IMR-90 (cell line): ENCODE results near the gene MYT1. TPM values are rescaled to one million over a fixed set of nuclear protein-coding genes. Genes with fewer than 3 reads are reported as not detected.

Experiments
- ATAC-seq: fragments of 200-7000 bp; cut with Tn5 transposase; 2 replicates; pipeline ENCODE4 v1.9.1; 2020; ENCODE audit warnings: low read depth, mild to moderate bottlenecking, moderate library complexity
- BruUV-seq: library from RNA; stranded (reverse); fragments of 400-500 nt; replicated peaks from 2 replicates; lab custom pipeline; 2021; lab: Mats Ljungman, UMichigan
- CTCF ChIA-PET: fragments of 300-600 bp; formaldehyde crosslinking; extraction: SDS; loops from one replicate; lab custom pipeline; 2021; ENCODE audit warnings: antibody characterized with exemption; lab: Yijun Ruan, JAX
- POLR2A ChIA-PET: fragments of 300-600 bp; sonication (Branson Sonifier 250); formaldehyde crosslinking; loops from one replicate; lab custom pipeline; 2022; ENCODE audit warnings: antibody characterized with exemption; ENCODE audit not compliant: unreplicated experiment; lab: Charles Lee
- DNase-seq: peaks from one replicate; pipeline ENCODE4 v3.0.0; 2013
- H2AFZ ChIP-seq: replicated peaks from 2 replicates; pipeline ENCODE3; 2013; ENCODE audit warnings: low read length, mild to moderate bottlenecking; ENCODE audit not compliant: poor library complexity
- H2AK5ac ChIP-seq: 2 replicates; pipeline ENCODE4 v1.6.1; 2013; ENCODE audit warnings: low read depth, low read length, inconsistent platforms
- H2AK9ac ChIP-seq: replicated peaks from 2 replicates; pipeline ENCODE3; 2013; ENCODE audit warnings: mild to moderate bottlenecking, low read depth, low read length, moderate library complexity; ENCODE audit not compliant: poor library complexity
- H2BK120ac ChIP-seq: 2 replicates; pipeline ENCODE4 v1.6.1; 2013; ENCODE audit warnings: low read depth, low read length, inconsistent platforms
- H2BK15ac ChIP-seq: 3 replicates; pipeline ENCODE4 v1.6.1; 2013; ENCODE audit warnings: low read depth, low read length, inconsistent platforms
- H2BK20ac ChIP-seq: 2 replicates; pipeline ENCODE4 v1.6.1; 2013; ENCODE audit warnings: low read depth, mild to moderate bottlenecking, inconsistent platforms, low read length, moderate library complexity
- H2BK5ac ChIP-seq: 2 replicates; pipeline ENCODE4 v1.6.1; 2013; ENCODE audit warnings: mild to moderate bottlenecking, low read depth, low read length, inconsistent platforms; ENCODE audit not compliant: poor library complexity, severe bottlenecking
- H3K14ac ChIP-seq: replicated peaks from 2 replicates; pipeline ENCODE4 v1.6.1; 2013; ENCODE audit warnings: low read depth, low read length, inconsistent platforms
- H3K18ac ChIP-seq: 2 replicates; pipeline ENCODE4 v1.6.1; 2013; ENCODE audit warnings: low read depth, low read length, control low read depth
- H3K23ac ChIP-seq: 2 replicates; pipeline ENCODE4 v1.6.1; 2013; ENCODE audit warnings: low read depth, low read length, inconsistent platforms
- H3K27ac ChIP-seq: 2 replicates; pipeline ENCODE4 v1.5.1; 2013; ENCODE audit warnings: mild to moderate bottlenecking, control low read depth, low read length; ENCODE audit not compliant: insufficient read depth
- H3K27me3 ChIP-seq: 2 replicates; pipeline ENCODE4 v1.6.1; 2013; ENCODE audit warnings: low read length; ENCODE audit not compliant: control insufficient read depth, insufficient read depth
- H3K36me3 ChIP-seq: 2 replicates; pipeline ENCODE4 v1.6.1; 2013; ENCODE audit warnings: low read length, mixed read lengths; ENCODE audit not compliant: control insufficient read depth, insufficient read depth
- H3K4ac ChIP-seq: 2 replicates; pipeline ENCODE4 v1.6.1; 2013; ENCODE audit warnings: low read depth, low read length, inconsistent platforms
- H3K4me1 ChIP-seq: 2 replicates; pipeline ENCODE4 v1.6.1; 2013; ENCODE audit warnings: low read length, mixed read lengths; ENCODE audit not compliant: control insufficient read depth, insufficient read depth
- H3K4me2 ChIP-seq: 2 replicates; pipeline ENCODE4 v1.6.1; 2013; ENCODE audit warnings: low read depth, mild to moderate bottlenecking, control low read depth, low read length, moderate library complexity
- H3K4me3 ChIP-seq: 2 replicates; pipeline ENCODE4 v1.5.1; 2013; ENCODE audit warnings: low read depth, mild to moderate bottlenecking, control low read depth, low read length, moderate library complexity; ENCODE audit not compliant: insufficient read depth
- H3K56ac ChIP-seq: 2 replicates; pipeline ENCODE4 v1.6.1; 2013; ENCODE audit warnings: low read length, inconsistent platforms; ENCODE audit not compliant: insufficient read depth; ENCODE audit errors: extremely low read depth
- H3K79me1 ChIP-seq, 2 experiments: 2 replicates each; pipeline ENCODE4 v1.6.1; 2013; ENCODE audit warnings: low read length in 2 of 2, inconsistent platforms in 1 of 2, low read depth in 1 of 2
- H3K9ac ChIP-seq: 2 replicates; pipeline ENCODE4 v1.6.1; 2013; ENCODE audit warnings: low read depth, low read length, control low read depth
- H3K9me1 ChIP-seq: 2 replicates; pipeline ENCODE4 v1.6.1; 2013; ENCODE audit warnings: low read length, inconsistent platforms; ENCODE audit not compliant: insufficient read depth
- H3K9me3 ChIP-seq: 2 replicates; pipeline ENCODE4 v1.6.1; 2013; ENCODE audit warnings: low read length; ENCODE audit not compliant: control insufficient read depth, insufficient read depth
- H4K20me1 ChIP-seq: 2 replicates; pipeline ENCODE4 v1.6.1; 2013; ENCODE audit warnings: low read length, inconsistent platforms; ENCODE audit not compliant: insufficient read depth
- H4K5ac ChIP-seq: 2 replicates; pipeline ENCODE4 v1.6.1; 2013; ENCODE audit warnings: mild to moderate bottlenecking, low read depth, low read length, control low read depth
- H4K8ac ChIP-seq, 2 experiments: 2 replicates each; pipeline ENCODE4 v1.6.1; 2013; ENCODE audit warnings: low read depth in 2 of 2, low read length in 2 of 2, control low read depth in 1 of 2, inconsistent platforms in 1 of 2
- H4K91ac ChIP-seq: 2 replicates; pipeline ENCODE4 v1.6.1; 2013; ENCODE audit warnings: low read depth, low read length, inconsistent platforms; ENCODE audit not compliant: insufficient read depth
- BHLHE40 ChIP-seq: fragments of 150-350 bp; IDR thresholded peaks from 2 replicates; pipeline ENCODE4 v1.6.1; 2016; ENCODE audit warnings: mild to moderate bottlenecking, low read depth, low read length
- CTCF ChIP-seq: conservative IDR thresholded peaks from 2 replicates; pipeline ENCODE4 v1.5.1; 2012; ENCODE audit warnings: mild to moderate bottlenecking, low read depth, low read length, improper control_type of control experiment
- RAD21 ChIP-seq: IDR thresholded peaks from 2 replicates; pipeline ENCODE4 v1.6.1; 2012; ENCODE audit warnings: low read length, improper control_type of control experiment
- WGBS, 2 experiments: methylation state at CpG; one replicate each; pipeline versions ENCODE4 v1.1.5 to v1.1.7; 2013; ENCODE audit warnings: missing lambda C conversion rate in 2 of 2; ENCODE audit not compliant: insufficient read length in 1 of 2; ENCODE audit errors: extremely low coverage in 2 of 2; 5-methylcytosine and 5-hydroxymethylcytosine counted together
- dilution Hi-C: fragments of 300-500 bp; cut with HindIII; formaldehyde crosslinking; loops from one replicate; pipeline ENCODE4 v1.14.3; 2018; ENCODE audit warnings: low sequenced_read_pairs; ENCODE audit not compliant: unreplicated experiment
- in situ Hi-C: fragments of 300-500 bp; cut with MboI; formaldehyde crosslinking; loops from 3 replicates; pipeline ENCODE4 v1.14.3; 2019; ENCODE audit warnings: low sequenced_read_pairs, inconsistent platforms, mixed read lengths
- intact Hi-C: fragments of 100-400 bp; cut with micrococcal nuclease; formaldehyde crosslinking; loops from 2 replicates; pipeline ENCODE4 v1.10.0; 2022
- polyA plus RNA-seq, 3 experiments: library from polyadenylated mRNA; depleted of rRNA; stranded (reverse); fragments of >200 nt; gene quantifications; 2 replicates each; pipeline ENCODE4 v1.2.3, GENCODE V29; 2012; ENCODE audit warnings: low replicate concordance in 1 of 3
- total RNA-seq: library from RNA; depleted of rRNA; stranded (reverse); fragments of >200 nt; gene quantifications from 2 replicates; pipeline ENCODE4 v1.2.3, GENCODE V29; 2012

The MYT1 gene
- total and polyA plus RNA-seq, 2 of the 4 experiments (the other 2 are of a cell fraction), result not detected

GRCh38 chr20:64242797-64243475 is 78.7 kb downstream of the MYT1 start:
- DNase-seq, result no peak
- TF ChIP-seq RAD21, result no peak
- TF ChIP-seq CTCF, result no peak
- no peak for TF ChIP-seq BHLHE40

More at GRCh38 chr20:64242797-64243475, 78.7 kb downstream of the MYT1 start:
- Histone ChIP-seq H2BK5ac (no peak overlapping the region), H3K9ac (no peak overlapping the region), H3K4me3 (no peak overlapping the region), H4K8ac (no peak overlapping the region), H2BK15ac (no peak overlapping the region), H3K18ac (no peak overlapping the region), H3K56ac (no peak overlapping the region), H3K9me3 (no peaks in the 10 kb centered on the region), H3K23ac (no peak overlapping the region), H2BK120ac (no peak overlapping the region), H3K27me3 (peaks cover 46% of the 10 kb centered on the region), H3K4me1 (no peaks in the 10 kb centered on the region), H4K5ac (no peak overlapping the region), H2AK5ac (no peak overlapping the region), H3K36me3 (no peaks in the 10 kb centered on the region), H2AFZ (no peak overlapping the region), H4K91ac (no peak overlapping the region), H3K14ac (no peak overlapping the region), H3K4ac (no peak overlapping the region), H3K27ac (no peak overlapping the region), H2BK20ac (no peak overlapping the region), H2AK9ac (no peak overlapping the region), H3K9me1 (no peaks in the 10 kb centered on the region), H3K79me1 (no peaks in the 10 kb centered on the region), H4K20me1 (no peaks in the 10 kb centered on the region), H3K4me2 (no peak overlapping the region)
- 50% methylated on average over 2 of the region's 4 CpGs; no CpG with 5 or more reads in 1 of the 2 experiments for WGBS, 2 experiments
- in situ Hi-C loops, result no loop called here
- intact Hi-C loops, result no loop called here
- no TSS peak for BruUV-seq
- ChIA-PET CTCF (no interaction called here), POLR2A (no interaction called here)
- dilution Hi-C loops, result no loop called here
- no peak for ATAC-seq
